OCI-LY1 (cell line): ENCODE measurements around the gene TRIO.

Experiments
- H2AFZ ChIP-seq: fragments of 200-600 bp; sonication (generic), shearing (Covaris generic); 2 replicates; pipeline ENCODE4 v1.6.0; 2014; ENCODE audit warnings: antibody characterized with exemption, mild to moderate bottlenecking, low read length
- H3F3A ChIP-seq: fragments of 200-600 bp; sonication (generic), shearing (Covaris generic); 2 replicates; pipeline ENCODE4 v1.6.0; 2014; ENCODE audit warnings: mild to moderate bottlenecking, antibody characterized with exemption, low read length, moderate library complexity; ENCODE audit not compliant: insufficient read depth
- H3K27ac ChIP-seq: fragments of 200-600 bp; sonication (generic); 2 replicates; pipeline ENCODE4 v1.5.1; 2014; ENCODE audit warnings: low read length, mixed run types, mild to moderate bottlenecking, low read depth; ENCODE audit not compliant: poor library complexity, severe bottlenecking
- H3K27me3 ChIP-seq: fragments of 200-600 bp; sonication (generic); 2 replicates; pipeline ENCODE4 v1.6.0; 2014; ENCODE audit warnings: antibody characterized with exemption, mild to moderate bottlenecking, low read length, moderate library complexity; ENCODE audit not compliant: insufficient read depth
- H3K36me3 ChIP-seq: fragments of 200-600 bp; sonication (generic); 2 replicates; pipeline ENCODE4 v1.6.1; 2014; ENCODE audit warnings: mild to moderate bottlenecking, antibody characterized with exemption, low read length, moderate library complexity, mixed read lengths; ENCODE audit not compliant: insufficient read depth
- H3K4me1 ChIP-seq: fragments of 200-600 bp; sonication (generic); 2 replicates; pipeline ENCODE4 v1.5.1; 2014; ENCODE audit warnings: mild to moderate bottlenecking, low read length, moderate library complexity; ENCODE audit not compliant: insufficient read depth, severe bottlenecking
- H3K4me2 ChIP-seq: fragments of 200-600 bp; sonication (generic), shearing (Covaris generic); 2 replicates; pipeline ENCODE4 v1.6.1; 2014; ENCODE audit warnings: low read length
- H3K4me3 ChIP-seq: fragments of 200-600 bp; sonication (generic); 2 replicates; pipeline ENCODE4 v1.5.1; 2014; ENCODE audit warnings: low read length, low read depth, mild to moderate bottlenecking, mixed read lengths; ENCODE audit not compliant: poor library complexity, severe bottlenecking
- H3K79me2 ChIP-seq: fragments of 200-600 bp; shearing (Covaris generic); 2 replicates; pipeline ENCODE4 v1.6.1; 2016; ENCODE audit warnings: mixed run types, low read length, mixed read lengths; ENCODE audit not compliant: insufficient read depth
- H3K9ac ChIP-seq: fragments of 200-600 bp; sonication (generic), shearing (Covaris generic); 2 replicates; pipeline ENCODE4 v1.6.1; 2014; ENCODE audit warnings: mild to moderate bottlenecking, low read length, mixed read lengths
- H3K9me2 ChIP-seq: fragments of 200-600 bp; sonication (generic), shearing (Covaris generic); 2 replicates; pipeline ENCODE4 v1.6.1; 2014; ENCODE audit warnings: low read depth, mild to moderate bottlenecking, low read length, mixed read lengths
- H3K9me3 ChIP-seq: fragments of 200-600 bp; shearing (Covaris generic); 2 replicates; pipeline ENCODE4 v1.6.1; 2014; ENCODE audit warnings: low read length, mixed read lengths
- H4K20me1 ChIP-seq: fragments of 200-600 bp; sonication (generic), shearing (Covaris generic); 2 replicates; pipeline ENCODE4 v1.6.0; 2016; ENCODE audit warnings: mild to moderate bottlenecking, low read length; ENCODE audit not compliant: insufficient read depth
- CTCF ChIP-seq: fragments of 200-600 bp; sonication (generic), shearing (Covaris generic); IDR thresholded peaks from 2 replicates; pipeline ENCODE4 v1.5.1; 2017; ENCODE audit warnings: mild to moderate bottlenecking, antibody characterized with exemption, low read length, moderate library complexity, mixed read lengths
- EZH2 ChIP-seq: fragments of 200-600 bp; sonication (generic), shearing (Covaris generic); IDR thresholded peaks from 2 replicates; pipeline ENCODE4 v1.8.0; 2017; ENCODE audit warnings: borderline replicate concordance, mixed run types, mild to moderate bottlenecking, antibody characterized with exemption, low read length, moderate library complexity, mixed read lengths

Gene TRIO

GRCh38 chr5:14109771-14110170 lies 33.4 kb upstream of the TRIO start:
- no peak overlapping the region for H3K27ac ChIP-seq

GRCh38 chr5:14110196-14110595 lies 32.9 kb upstream of the TRIO start:
- no peaks in the 10 kb centered on the region; the same call in 1 of the 2 replicates for H3K27me3 ChIP-seq
- no peaks in the 10 kb centered on the region for H3F3A ChIP-seq
- H3K4me1 ChIP-seq: no peaks in the 10 kb centered on the region
- no peak overlapping the region for H3K4me3 ChIP-seq
- TF ChIP-seq EZH2 (no peak), CTCF (no peak)
- no peak overlapping the region for H3K27ac ChIP-seq
- no peaks in the 10 kb centered on the region for H3K9me3 ChIP-seq
- no peak overlapping the region for H2AFZ ChIP-seq
- no peaks in the 10 kb centered on the region for H4K20me1 ChIP-seq
- no peaks in the 10 kb centered on the region for H3K79me2 ChIP-seq
- no peaks in the 10 kb centered on the region for H3K9me2 ChIP-seq
- no peak overlapping the region for H3K4me2 ChIP-seq
- H3K9ac ChIP-seq: no peak overlapping the region
- H3K36me3 ChIP-seq: no peaks in the 10 kb centered on the region

More at GRCh38 chr5:14109771-14110170, 33.4 kb upstream of the TRIO start:
- no peak overlapping the region for H3K9ac ChIP-seq
- no peak for TF ChIP-seq CTCF
- no peak for TF ChIP-seq EZH2
- no peak overlapping the region for H3K4me2 ChIP-seq
- H3K27me3 ChIP-seq: no peaks in the 10 kb centered on the region; the same call in 1 of the 2 replicates
- H2AFZ ChIP-seq: no peak overlapping the region
- no peaks in the 10 kb centered on the region for H3K9me3 ChIP-seq
- H3K36me3 ChIP-seq: no peaks in the 10 kb centered on the region
- no peaks in the 10 kb centered on the region for H3K9me2 ChIP-seq
- H3F3A ChIP-seq: no peaks in the 10 kb centered on the region
- no peaks in the 10 kb centered on the region for H3K79me2 ChIP-seq
- no peak overlapping the region for H3K4me3 ChIP-seq
- H3K4me1 ChIP-seq: no peaks in the 10 kb centered on the region
- H4K20me1 ChIP-seq: no peaks in the 10 kb centered on the region

- TF ChIP-seq EZH2: no peak
- TF ChIP-seq CTCF: no peak
- no peak overlapping the region for H2AFZ ChIP-seq
- no peaks in the 10 kb centered on the region for H3K9me3 ChIP-seq
- no peak overlapping the region for H3K4me2 ChIP-seq
- H3K4me1 ChIP-seq: no peaks in the 10 kb centered on the region
- H3K9ac ChIP-seq: no peak overlapping the region
- no peak overlapping the region for H3K27ac ChIP-seq
- H3K27me3 ChIP-seq: no peaks in the 10 kb centered on the region; the same call in 1 of the 2 replicates
- H3F3A ChIP-seq: no peaks in the 10 kb centered on the region
- no peaks in the 10 kb centered on the region for H3K36me3 ChIP-seq
- H3K4me3 ChIP-seq: no peak overlapping the region
- no peaks in the 10 kb centered on the region for H3K9me2 ChIP-seq
- no peaks in the 10 kb centered on the region for H4K20me1 ChIP-seq
- H3K79me2 ChIP-seq: no peaks in the 10 kb centered on the region
Observed at GRCh38 chr5:14110680-14111079, 32.5 kb upstream of the TRIO start.
